OCI-LY3 (cell line): ENCODE results near the gene RETREG1.

Experiments used
- CTCF ChIP-seq: fragments of 200-600, 300-600 bp; sonication (generic); IDR thresholded peaks from 2 replicates; pipeline ENCODE4 v1.5.1; 2014; ENCODE audit warnings: antibody characterized with exemption, low read length, low read depth
- EZH2phosphoT487 ChIP-seq: fragments of 200-600 bp; shearing (Covaris generic); IDR thresholded peaks from 2 replicates; pipeline ENCODE4 v1.6.1; 2018; ENCODE audit warnings: antibody characterized with exemption, mixed run types, low read depth

DNA sequence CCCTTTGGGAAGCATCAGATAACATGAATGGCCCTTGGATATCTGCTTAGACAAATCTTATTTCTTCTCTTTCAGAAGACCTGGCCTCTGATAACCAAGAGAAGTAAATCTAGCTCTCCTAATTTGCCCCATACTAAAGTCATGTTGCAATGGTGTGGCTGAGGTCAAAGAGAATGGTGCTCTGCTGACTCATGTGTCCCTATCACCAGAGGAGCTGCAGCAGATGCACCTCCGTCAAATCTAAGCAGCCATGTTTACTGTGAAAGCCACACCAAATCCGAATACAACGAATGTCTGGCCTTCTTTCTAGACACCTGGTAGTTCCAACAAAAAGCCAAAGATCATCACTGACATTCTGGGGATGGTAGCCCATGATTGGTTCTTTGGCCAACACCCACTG is 23.2 kb downstream of the RETREG1 start:
- TF ChIP-seq CTCF (no peak), EZH2phosphoT487 (no peak)
